Neural crest cell (in vitro differentiated cells): ENCODE measurements around the gene ABLIM2. TPM values are rescaled to one million over a fixed set of nuclear protein-coding genes. Genes with fewer than 3 reads are reported as not detected.

Experiments used
- DNase-seq: peaks from one replicate; pipeline ENCODE4 v3.0.0; 2021; ENCODE audit warnings: low read depth, mixed read lengths, low spot score
- H3K27ac Mint-ChIP-seq: one replicate; pipeline ENCODE4 v1.8.0; 2021; ENCODE audit warnings: mild to moderate bottlenecking, mixed read lengths; ENCODE audit not compliant: unreplicated experiment
- H3K27me3 Mint-ChIP-seq: 2 replicates; pipeline ENCODE4 v1.8.0; 2021; ENCODE audit warnings: low read depth, mild to moderate bottlenecking, mixed read lengths
- H3K36me3 Mint-ChIP-seq: 2 replicates; pipeline ENCODE4 v1.8.0; 2021; ENCODE audit warnings: low read depth, mild to moderate bottlenecking, mixed read lengths
- H3K4me1 Mint-ChIP-seq: 2 replicates; pipeline ENCODE4 v1.8.0; 2021; ENCODE audit warnings: mixed read lengths
- H3K4me3 Mint-ChIP-seq: one replicate; pipeline ENCODE4 v1.8.0; 2021; ENCODE audit warnings: mild to moderate bottlenecking, mixed read lengths
- H3K9me3 Mint-ChIP-seq: 2 replicates; pipeline ENCODE4 v1.8.0; 2021; ENCODE audit warnings: mixed read lengths
- total RNA-seq: library from RNA; stranded (reverse); gene quantifications from 2 replicates; pipeline ENCODE4 v1.2.1, GENCODE V29; 2021
- TF ChIP-seq, protein P1 (sequence below): fragments of 200-600 bp; sonication (generic); conservative IDR thresholded peaks from 2 replicates; pipeline ENCODE4 v1.5.0; 2021; ENCODE audit warnings: antibody characterized with exemption, mild to moderate bottlenecking

The ABLIM2 gene
- total RNA-seq, 1 donor from 2014 or later: 3.8 TPM

DNA sequence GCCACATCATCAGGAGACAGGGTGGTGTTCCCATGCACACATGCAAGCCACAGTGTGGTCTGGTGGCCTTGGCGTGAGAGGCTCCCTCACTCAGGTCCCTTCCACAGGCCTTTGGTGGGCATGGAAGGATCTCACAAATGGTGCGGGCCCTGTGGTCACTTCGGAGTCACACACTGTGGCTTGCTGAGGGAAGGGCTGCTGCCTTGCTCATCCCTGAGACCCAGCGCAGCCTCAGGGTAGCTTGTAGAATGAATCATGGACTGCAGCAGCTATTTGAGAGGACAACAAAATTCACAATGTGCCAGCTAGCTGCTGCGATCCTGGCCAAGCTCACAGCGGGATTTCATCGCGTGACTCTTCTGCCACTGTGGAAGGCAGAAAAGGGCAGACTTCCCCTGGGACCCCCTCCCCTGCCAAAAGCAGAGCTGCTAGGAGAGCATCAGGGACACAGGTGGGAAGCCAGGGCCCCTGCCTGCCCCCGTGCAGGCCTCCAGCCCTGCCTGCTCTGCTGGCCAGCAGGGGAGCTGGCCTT lies 106.4 kb downstream of the ABLIM2 start:
- no peaks in the 10 kb centered on the region for H3K27me3 Mint-ChIP-seq
- H3K9me3 Mint-ChIP-seq: no peaks in the 10 kb centered on the region
- no peak for DNase-seq
- TF ChIP-seq, protein P1, sequence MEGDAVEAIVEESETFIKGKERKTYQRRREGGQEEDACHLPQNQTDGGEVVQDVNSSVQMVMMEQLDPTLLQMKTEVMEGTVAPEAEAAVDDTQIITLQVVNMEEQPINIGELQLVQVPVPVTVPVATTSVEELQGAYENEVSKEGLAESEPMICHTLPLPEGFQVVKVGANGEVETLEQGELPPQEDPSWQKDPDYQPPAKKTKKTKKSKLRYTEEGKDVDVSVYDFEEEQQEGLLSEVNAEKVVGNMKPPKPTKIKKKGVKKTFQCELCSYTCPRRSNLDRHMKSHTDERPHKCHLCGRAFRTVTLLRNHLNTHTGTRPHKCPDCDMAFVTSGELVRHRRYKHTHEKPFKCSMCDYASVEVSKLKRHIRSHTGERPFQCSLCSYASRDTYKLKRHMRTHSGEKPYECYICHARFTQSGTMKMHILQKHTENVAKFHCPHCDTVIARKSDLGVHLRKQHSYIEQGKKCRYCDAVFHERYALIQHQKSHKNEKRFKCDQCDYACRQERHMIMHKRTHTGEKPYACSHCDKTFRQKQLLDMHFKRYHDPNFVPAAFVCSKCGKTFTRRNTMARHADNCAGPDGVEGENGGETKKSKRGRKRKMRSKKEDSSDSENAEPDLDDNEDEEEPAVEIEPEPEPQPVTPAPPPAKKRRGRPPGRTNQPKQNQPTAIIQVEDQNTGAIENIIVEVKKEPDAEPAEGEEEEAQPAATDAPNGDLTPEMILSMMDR: no peak
- H3K27ac Mint-ChIP-seq: no peak overlapping the region
- H3K36me3 Mint-ChIP-seq: no peaks in the 10 kb centered on the region
- peaks cover 60% of the 10 kb centered on the region for H3K4me1 Mint-ChIP-seq
- H3K4me3 Mint-ChIP-seq: no peak overlapping the region

DNA sequence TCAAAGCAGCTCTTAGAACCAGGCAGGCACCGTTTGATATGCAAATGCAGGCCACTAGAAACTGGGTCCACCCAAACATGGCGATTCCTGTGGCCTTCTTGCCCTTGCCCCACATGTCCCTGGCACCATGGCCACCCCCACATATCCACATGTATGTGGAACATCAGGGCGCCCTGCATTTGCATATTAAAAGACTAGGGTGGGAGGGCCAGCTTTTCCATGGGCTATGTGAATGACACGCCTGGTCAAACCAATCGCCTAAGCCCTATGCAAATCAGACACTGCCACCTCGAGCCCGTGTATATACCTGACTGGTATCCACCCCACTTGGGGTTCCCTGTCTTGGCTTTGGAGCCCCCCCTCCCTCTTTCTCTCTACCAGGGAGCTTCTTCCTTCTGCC lies 107.0 kb downstream of the ABLIM2 start:
- peak overlapping the region; percentile 43 for H3K27ac Mint-ChIP-seq
- H3K4me1 Mint-ChIP-seq: peaks cover 60% of the 10 kb centered on the region
- no peaks in the 10 kb centered on the region for H3K36me3 Mint-ChIP-seq
- H3K9me3 Mint-ChIP-seq: no peaks in the 10 kb centered on the region
- H3K4me3 Mint-ChIP-seq: peak overlapping the region; percentile 11
- no peak for DNase-seq
- TF ChIP-seq, protein P1: no peak
- H3K27me3 Mint-ChIP-seq: no peaks in the 10 kb centered on the region

DNA sequence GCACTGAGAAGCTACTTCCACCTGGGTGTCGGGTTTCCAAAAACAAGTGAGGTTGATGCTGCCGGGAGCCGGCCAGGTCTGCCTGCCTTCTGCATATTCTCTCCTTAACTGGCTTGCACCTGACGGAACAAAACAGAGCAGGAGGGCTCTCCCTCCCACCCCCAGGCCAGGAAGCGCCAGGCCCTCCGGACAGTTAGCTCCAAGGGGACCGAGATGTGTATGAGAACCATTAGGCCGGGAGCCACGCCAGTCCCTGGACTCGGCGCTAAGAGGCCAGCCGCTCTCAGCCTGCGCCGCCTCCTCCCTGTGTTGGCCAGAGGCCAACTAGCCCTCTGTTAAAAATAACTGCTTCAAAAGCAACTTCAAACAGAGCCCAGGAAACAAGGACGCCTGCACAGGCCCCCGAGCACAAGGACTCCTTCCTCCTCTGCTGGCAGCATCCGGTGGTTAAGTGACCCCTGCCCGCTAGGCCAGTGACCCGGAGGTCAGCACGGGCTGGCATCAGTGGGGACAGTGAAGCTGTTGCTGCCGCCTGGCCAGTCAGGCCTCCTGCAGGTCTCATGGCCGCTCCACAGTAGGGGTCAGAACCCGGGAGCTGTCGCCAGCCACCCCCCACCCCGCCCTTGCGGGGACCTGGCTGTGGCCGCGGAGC lies 107.9 kb downstream of the ABLIM2 start:
- Mint-ChIP-seq H3K4me3 (peak overlapping the region; percentile 77), H3K9me3 (no peaks in the 10 kb centered on the region), H3K4me1 (peaks cover 60% of the 10 kb centered on the region), H3K36me3 (no peaks in the 10 kb centered on the region), H3K27ac (peak overlapping the region; percentile 97), H3K27me3 (no peaks in the 10 kb centered on the region)
- TF ChIP-seq, protein P1: no peak
- DNase-seq: peak; percentile 69

DNA sequence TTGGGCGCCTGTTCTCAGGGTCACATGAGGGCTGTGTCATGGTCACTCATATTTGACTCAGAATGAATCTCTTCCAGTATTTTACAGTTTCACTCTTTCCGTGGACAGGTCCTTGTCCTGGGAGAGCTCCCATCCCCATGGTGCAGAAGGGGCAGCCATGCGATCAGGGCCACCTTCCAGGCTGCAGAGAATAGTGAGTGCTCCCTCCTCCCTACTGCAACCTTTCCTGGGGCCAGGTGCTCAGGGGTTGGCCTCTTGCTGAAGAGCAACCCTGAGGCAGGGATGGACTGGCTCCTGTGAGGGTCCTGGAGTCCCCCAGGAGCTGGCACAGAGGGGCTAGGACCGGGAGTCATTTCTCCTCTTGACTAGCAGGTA lies 108.4 kb downstream of the ABLIM2 start:
- H3K36me3 Mint-ChIP-seq: no peaks in the 10 kb centered on the region
- TF ChIP-seq, protein P1: no peak
- H3K27ac Mint-ChIP-seq: peak overlapping the region; percentile 81
- peaks cover 60% of the 10 kb centered on the region for H3K4me1 Mint-ChIP-seq
- no peaks in the 10 kb centered on the region for H3K9me3 Mint-ChIP-seq
- H3K4me3 Mint-ChIP-seq: peak overlapping the region; percentile 77
- DNase-seq: no peak
- no peaks in the 10 kb centered on the region for H3K27me3 Mint-ChIP-seq

DNA sequence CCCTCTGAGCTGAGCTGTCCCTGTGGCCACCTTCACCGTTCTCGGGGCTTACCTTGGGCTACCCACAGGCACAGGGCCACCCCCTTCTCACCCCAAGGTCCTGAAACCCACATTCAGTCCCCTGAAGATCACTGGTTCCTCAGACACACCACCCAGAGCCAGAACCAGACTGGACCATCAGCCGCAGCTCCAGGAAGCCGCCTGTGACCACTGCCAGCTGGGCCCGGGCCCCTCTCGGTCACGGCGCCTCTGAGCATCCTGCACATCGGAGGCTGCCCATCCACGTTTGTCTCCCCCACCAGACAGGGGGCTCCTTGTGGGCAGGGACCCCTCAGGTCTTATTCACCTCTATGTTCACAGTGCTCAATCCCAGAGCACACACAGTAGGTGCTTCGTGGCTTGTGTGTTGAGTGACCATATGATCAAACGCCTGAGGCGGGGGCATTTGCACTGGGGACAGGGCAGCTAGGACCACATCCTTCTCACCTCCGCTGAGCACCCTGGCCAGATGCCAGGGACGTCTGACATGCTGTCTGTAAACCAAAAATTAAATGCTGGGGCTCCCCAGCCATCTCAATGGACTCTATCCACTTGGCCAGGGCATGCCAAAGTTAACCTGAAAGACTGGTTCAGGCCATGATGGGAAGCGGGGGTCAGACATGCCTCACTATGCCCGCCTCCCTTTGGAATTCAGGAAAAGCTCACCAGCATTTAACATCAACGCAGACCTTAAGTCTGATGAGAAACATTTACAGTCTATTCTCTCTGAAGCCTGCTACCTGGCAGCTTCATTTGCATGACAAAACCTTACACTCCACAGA lies 109.5 kb downstream of the ABLIM2 start:
- Mint-ChIP-seq H3K27ac (no peak overlapping the region), H3K9me3 (no peaks in the 10 kb centered on the region), H3K36me3 (no peaks in the 10 kb centered on the region), H3K4me1 (peaks cover 66% of the 10 kb centered on the region), H3K27me3 (no peaks in the 10 kb centered on the region), H3K4me3 (no peak overlapping the region)
- no peak for DNase-seq
- TF ChIP-seq, protein P1: no peak
